Fibroblast of pulmonary artery (primary cell): ENCODE data around the gene C4orf36.
A peak's percentile ranks its signal among the peaks of the same experiment; 100 is the strongest.

Experiments used
- DNase-seq: peaks from one replicate; pipeline ENCODE4 v3.0.0-alpha.2; 2010; ENCODE audit warnings: low read depth
- H3K4me3 ChIP-seq: replicated peaks from 2 replicates; pipeline ENCODE4 v1.5.1; 2011; ENCODE audit warnings: low read depth, mild to moderate bottlenecking, control low read depth, low read length, moderate library complexity
- TF ChIP-seq, protein P1 (sequence below): IDR thresholded peaks from 2 replicates; pipeline ENCODE4 v1.5.1; 2011; ENCODE audit warnings: mild to moderate bottlenecking, control low read depth, low read length, inconsistent platforms; ENCODE audit errors: missing control alignments

The C4orf36 gene

DNA sequence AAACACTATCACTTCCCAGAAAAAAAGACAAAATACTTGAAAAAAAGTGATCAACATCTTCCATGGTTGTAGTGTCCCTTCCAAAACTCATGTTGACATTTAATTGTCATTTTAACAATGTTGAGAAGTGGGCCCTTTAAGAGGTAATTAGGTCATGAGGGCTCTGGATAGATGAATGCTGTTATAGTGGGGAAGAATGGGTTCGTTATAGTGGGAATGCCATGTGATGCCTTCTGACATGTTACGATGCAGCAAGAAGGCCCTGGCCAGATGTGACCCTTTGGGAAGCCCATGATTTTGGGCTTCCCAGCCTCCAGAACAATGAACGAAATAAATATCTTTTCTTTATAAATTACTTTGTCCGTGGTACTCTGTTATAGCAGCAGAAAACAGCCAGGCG is 39.0 kb downstream of the C4orf36 start:
- H3K4me3 ChIP-seq, result no peak overlapping the region
- TF ChIP-seq, protein P1, sequence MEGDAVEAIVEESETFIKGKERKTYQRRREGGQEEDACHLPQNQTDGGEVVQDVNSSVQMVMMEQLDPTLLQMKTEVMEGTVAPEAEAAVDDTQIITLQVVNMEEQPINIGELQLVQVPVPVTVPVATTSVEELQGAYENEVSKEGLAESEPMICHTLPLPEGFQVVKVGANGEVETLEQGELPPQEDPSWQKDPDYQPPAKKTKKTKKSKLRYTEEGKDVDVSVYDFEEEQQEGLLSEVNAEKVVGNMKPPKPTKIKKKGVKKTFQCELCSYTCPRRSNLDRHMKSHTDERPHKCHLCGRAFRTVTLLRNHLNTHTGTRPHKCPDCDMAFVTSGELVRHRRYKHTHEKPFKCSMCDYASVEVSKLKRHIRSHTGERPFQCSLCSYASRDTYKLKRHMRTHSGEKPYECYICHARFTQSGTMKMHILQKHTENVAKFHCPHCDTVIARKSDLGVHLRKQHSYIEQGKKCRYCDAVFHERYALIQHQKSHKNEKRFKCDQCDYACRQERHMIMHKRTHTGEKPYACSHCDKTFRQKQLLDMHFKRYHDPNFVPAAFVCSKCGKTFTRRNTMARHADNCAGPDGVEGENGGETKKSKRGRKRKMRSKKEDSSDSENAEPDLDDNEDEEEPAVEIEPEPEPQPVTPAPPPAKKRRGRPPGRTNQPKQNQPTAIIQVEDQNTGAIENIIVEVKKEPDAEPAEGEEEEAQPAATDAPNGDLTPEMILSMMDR, result no peak
- no peak for DNase-seq

GRCh38 chr4:86848732-86849619 is 43.2 kb downstream of the C4orf36 start, which contains the start of gene SLC10A6:
SLC10A6 (minus strand) TSS chr4:86849384; CDS start chr4:86849115, 269 bp downstream.
- H3K4me3 ChIP-seq, result no peak within 1 kb of the TSS
- peak; percentile 33 for DNase-seq
- TF ChIP-seq, protein P1, result no peak

DNA sequence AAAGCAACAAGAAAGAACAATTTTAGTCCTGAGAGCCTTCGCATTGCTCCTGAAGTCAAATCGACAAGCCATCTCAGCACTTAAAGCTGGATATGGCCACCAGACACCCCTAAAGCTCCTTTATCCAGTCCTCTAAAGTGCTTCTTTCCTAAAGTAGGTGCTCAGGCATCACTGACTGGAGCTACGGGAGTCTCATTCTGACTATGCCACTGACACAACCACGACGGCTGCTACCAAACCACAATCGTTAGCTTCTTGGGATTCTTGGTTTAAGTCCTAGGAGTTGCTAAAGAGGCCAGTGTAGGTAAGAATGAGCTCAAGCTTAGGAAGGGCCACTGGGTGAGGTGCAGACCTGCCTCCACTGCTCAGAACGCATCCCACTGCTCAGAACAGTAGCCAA is 44.1 kb downstream of the C4orf36 start:
- DNase-seq, result no peak
- no peak overlapping the region for H3K4me3 ChIP-seq
- TF ChIP-seq, protein P1, result no peak

GRCh38 chr4:86847571-86847970 is 44.7 kb downstream of the C4orf36 start:
- no peak overlapping the region for H3K4me3 ChIP-seq
- DNase-seq, result no peak
- TF ChIP-seq, protein P1, result no peak

- H3K4me3 ChIP-seq, result no peak overlapping the region
- peak; percentile 25 for DNase-seq
- TF ChIP-seq, protein P1, result no peak
Observed at GRCh38 chr4:86846921-86847320, 45.3 kb downstream of the C4orf36 start.

DNA sequence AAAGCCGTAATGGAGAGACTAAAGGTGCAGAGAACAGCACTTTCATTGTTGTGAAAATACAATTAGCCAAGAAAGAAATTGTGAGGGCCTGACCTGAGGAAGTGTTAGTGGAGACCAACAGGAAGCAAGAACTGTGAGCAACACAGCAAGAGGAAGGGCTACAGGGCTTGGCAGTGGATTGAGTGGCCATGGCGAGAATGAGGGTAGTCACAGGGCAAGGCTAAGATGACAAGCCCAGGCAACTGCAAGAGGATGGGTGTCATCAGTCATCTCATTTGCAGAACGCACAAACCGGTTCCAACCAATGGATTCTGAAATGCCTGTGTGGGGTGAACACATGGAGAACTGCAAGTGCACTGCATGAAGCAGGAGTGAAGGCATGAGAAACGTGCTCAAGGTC is 46.6 kb downstream of the C4orf36 start:
- no peak for DNase-seq
- TF ChIP-seq, protein P1, result no peak

GRCh38 chr4:86841309-86841708 is 50.9 kb downstream of the C4orf36 start:
- no peak for DNase-seq
- TF ChIP-seq, protein P1, result no peak

More for the DNA sequence above, 46.6 kb downstream of the C4orf36 start:
- H3K4me3 ChIP-seq, result no peak overlapping the region

More at GRCh38 chr4:86841309-86841708, 50.9 kb downstream of the C4orf36 start:
- no peak overlapping the region for H3K4me3 ChIP-seq
